Ovary (tissue), 3 donors: ENCODE measurements around the gene RAPGEF6.

Experiments used
- EP300 ChIP-seq: sonication (generic); formaldehyde crosslinking; IDR thresholded peaks from one replicate; pipeline ENCODE4 v1.6.1; 2017; ENCODE audit warnings: antibody characterized with exemption
- TF ChIP-seq, protein P1 (sequence below), 3 donors: fragments of 450-650 bp in 2 of 3; fragments of 200-600 bp in 1 of 3; IDR thresholded peaks; one replicate each; pipeline versions ENCODE4 v1.5.1 to v1.8.0; 2016 to 2022; ENCODE audit warnings: antibody characterized with exemption in 3 of 3, mild to moderate bottlenecking in 1 of 3
- donor health status: DM: no; HTN: no; CAD: no.

- TF ChIP-seq, protein P1, sequence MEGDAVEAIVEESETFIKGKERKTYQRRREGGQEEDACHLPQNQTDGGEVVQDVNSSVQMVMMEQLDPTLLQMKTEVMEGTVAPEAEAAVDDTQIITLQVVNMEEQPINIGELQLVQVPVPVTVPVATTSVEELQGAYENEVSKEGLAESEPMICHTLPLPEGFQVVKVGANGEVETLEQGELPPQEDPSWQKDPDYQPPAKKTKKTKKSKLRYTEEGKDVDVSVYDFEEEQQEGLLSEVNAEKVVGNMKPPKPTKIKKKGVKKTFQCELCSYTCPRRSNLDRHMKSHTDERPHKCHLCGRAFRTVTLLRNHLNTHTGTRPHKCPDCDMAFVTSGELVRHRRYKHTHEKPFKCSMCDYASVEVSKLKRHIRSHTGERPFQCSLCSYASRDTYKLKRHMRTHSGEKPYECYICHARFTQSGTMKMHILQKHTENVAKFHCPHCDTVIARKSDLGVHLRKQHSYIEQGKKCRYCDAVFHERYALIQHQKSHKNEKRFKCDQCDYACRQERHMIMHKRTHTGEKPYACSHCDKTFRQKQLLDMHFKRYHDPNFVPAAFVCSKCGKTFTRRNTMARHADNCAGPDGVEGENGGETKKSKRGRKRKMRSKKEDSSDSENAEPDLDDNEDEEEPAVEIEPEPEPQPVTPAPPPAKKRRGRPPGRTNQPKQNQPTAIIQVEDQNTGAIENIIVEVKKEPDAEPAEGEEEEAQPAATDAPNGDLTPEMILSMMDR (IDR thresholded peaks at IDR 0.05), result no peak
- no peak for TF ChIP-seq EP300
Observed at GRCh38 chr5:131533836-131534235, 101.2 kb downstream of the RAPGEF6 start.
